GM23248 (cell line): ENCODE data around the gene SORD.
"Not testable (repeated sequence)": the region's sequence is repeated elsewhere in the genome, so short reads cannot be mapped to it uniquely, and the experiment has no call there.

Experiments
- EZH2 ChIP-seq: fragments of 200-600 bp; sonication (generic); IDR thresholded peaks from 2 replicates; pipeline ENCODE4 v1.6.1; 2018; ENCODE audit warnings: antibody characterized with exemption, mild to moderate bottlenecking; ENCODE audit not compliant: insufficient read depth, poor library complexity, severe bottlenecking
- EZH2phosphoT487 ChIP-seq: fragments of 200-600 bp; sonication (generic); IDR thresholded peaks from 2 replicates; pipeline ENCODE4 v1.6.1; 2018; ENCODE audit warnings: antibody characterized with exemption, moderate library complexity, mild to moderate bottlenecking, low read depth; ENCODE audit not compliant: insufficient read depth

GRCh38 chr15:45044270-45044669 lies 21.3 kb downstream of the SORD start:
- TF ChIP-seq EZH2, EZH2phosphoT487: not testable (repeated sequence)
